ENCODE results near the gene THSD4. TPM values are rescaled to one million over a fixed set of nuclear protein-coding genes. Genes with fewer than 3 reads are reported as not detected.

Gene THSD4
- total and polyA plus RNA-seq, 4 donors, result 6.0 to 42.4 (median 18.5) TPM

DNA sequence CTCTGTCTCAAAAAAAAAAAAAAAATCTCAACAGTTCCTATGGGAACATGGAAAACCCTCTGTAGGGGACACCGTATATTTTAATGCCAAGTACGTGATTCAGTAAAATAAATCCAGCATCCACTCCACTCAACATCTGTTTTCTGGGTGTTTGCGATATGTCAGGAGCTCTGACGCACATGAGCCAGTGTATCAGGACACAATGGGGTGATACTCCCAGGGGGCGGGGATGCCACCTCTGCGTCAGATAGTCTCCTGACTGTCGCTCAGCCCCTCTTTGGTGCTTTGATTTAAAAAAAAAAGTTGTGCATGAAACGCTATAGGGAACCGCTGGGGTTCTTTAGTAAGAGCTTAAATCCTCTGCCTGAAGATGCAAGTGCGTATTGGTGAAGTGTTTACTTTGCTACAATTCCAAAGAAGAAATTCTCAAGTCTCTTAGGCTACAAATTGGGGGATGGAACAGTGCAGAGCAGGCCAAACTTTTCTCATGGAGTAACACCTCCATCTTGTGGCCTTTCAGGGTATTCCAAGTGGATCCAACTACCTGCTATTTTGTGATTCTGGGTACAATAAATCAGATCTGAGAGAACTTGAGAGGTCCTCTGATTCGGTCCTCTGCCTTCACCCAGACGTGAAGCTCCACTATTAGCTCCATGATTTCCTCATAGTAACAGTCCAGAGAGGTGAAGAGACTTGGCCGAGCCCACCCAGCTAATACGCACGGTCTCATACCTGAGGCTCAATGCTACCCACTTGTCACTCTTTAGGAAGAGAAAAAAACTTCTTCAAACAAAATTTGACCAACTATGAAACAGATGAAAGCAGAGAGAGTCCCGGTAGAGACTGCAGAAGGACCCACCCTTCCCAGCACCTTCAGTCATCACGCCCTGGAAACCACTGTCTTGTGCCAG, 685.8 kb downstream of the THSD4 start:
- H3K4me1 ChIP-seq (ENCODE audit: control insufficient read depth in 5 of 5, insufficient read depth in 5 of 5, low read length in 5 of 5), result peaks cover 0 to 16% (median 4%) of the 10 kb centered on the region in 5 donors
- 52 to 55% methylated on average over 17 of the region's 17 CpGs for WGBS, 2 donors
- H3K9me3 ChIP-seq (ENCODE audit: control insufficient read depth in 4 of 4, insufficient read depth in 3 of 4, low read length in 3 of 4), result no peaks in the 10 kb centered on the region
- H3K27ac ChIP-seq (ENCODE audit: low read depth in 1 of 2, low read length in 1 of 2), result no peak overlapping the region
- DNase-seq (peak; percentile 80 to 94 (median 91)), ATAC-seq (ENCODE audit: insufficient read depth, low FRiP score) (peak; percentile 90)
- no peaks in the 10 kb centered on the region for H3K27me3 ChIP-seq (ENCODE audit: control insufficient read depth in 3 of 3, insufficient read depth in 3 of 3, low read length in 2 of 3)
- H3K36me3 ChIP-seq (ENCODE audit: control insufficient read depth in 4 of 4, insufficient read depth in 4 of 4, low read length in 4 of 4), result no peaks in the 10 kb centered on the region
- H3K4me3 ChIP-seq, result no peak overlapping the region
- H3K9ac ChIP-seq (ENCODE audit: insufficient read depth in 1 of 2, low read length in 2 of 2), result no peak overlapping the region
- TF ChIP-seq, protein P1, sequence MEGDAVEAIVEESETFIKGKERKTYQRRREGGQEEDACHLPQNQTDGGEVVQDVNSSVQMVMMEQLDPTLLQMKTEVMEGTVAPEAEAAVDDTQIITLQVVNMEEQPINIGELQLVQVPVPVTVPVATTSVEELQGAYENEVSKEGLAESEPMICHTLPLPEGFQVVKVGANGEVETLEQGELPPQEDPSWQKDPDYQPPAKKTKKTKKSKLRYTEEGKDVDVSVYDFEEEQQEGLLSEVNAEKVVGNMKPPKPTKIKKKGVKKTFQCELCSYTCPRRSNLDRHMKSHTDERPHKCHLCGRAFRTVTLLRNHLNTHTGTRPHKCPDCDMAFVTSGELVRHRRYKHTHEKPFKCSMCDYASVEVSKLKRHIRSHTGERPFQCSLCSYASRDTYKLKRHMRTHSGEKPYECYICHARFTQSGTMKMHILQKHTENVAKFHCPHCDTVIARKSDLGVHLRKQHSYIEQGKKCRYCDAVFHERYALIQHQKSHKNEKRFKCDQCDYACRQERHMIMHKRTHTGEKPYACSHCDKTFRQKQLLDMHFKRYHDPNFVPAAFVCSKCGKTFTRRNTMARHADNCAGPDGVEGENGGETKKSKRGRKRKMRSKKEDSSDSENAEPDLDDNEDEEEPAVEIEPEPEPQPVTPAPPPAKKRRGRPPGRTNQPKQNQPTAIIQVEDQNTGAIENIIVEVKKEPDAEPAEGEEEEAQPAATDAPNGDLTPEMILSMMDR (IDR thresholded peaks at IDR 0.05; ENCODE audit: control extremely low read depth, extremely low read depth), result peak; percentile 69

DNA sequence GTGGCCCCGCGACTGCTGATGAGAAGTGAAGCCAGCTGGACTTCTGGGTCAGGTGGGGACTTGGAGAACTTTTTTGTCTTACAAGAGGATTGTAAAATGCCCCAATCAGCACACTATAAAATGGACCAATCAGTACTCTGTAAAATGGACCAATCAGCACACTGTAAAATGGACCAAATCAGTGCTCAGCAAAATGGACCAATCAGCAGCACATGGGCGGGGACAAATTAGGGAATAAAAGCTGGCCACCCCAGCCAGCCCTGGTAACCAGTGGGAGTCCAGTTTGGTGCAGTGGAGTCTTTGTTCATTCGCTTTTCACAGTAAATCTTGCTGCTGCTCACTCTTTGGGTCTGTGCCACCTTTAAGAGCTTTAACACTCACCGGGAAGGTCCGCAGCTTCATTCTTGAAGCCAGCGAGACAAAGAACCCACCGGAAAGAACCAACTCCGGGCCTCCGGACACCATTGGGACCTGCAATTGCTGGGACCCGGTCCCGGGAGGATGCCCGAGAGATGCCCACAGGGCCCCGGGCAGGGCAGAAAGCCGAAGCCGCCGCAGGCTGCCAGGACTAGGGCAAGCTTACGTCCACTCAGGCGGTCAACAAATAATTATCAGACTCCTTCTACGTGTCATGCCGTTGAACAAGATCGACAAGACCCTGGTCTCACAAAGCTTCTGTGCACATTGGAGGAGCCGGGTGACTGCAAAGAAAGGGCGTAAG, 686.8 kb downstream of the THSD4 start:
- Histone ChIP-seq H3K4me1 (ENCODE audit: control insufficient read depth in 5 of 5, insufficient read depth in 5 of 5, low read length in 5 of 5) (peaks cover 0 to 26% (median 4%) of the 10 kb centered on the region in 5 donors), H3K9me3 (ENCODE audit: control insufficient read depth in 4 of 4, insufficient read depth in 3 of 4, low read length in 3 of 4) (peaks cover 0 to 2% (median 0%) of the 10 kb centered on the region in 4 donors), H3K27me3 (ENCODE audit: control insufficient read depth in 3 of 3, insufficient read depth in 3 of 3, low read length in 2 of 3) (no peaks in the 10 kb centered on the region), H3K9ac (ENCODE audit: insufficient read depth in 1 of 2, low read length in 2 of 2) (no peak overlapping the region), H3K36me3 (ENCODE audit: control insufficient read depth in 4 of 4, insufficient read depth in 4 of 4, low read length in 4 of 4) (no peaks in the 10 kb centered on the region), H3K27ac (ENCODE audit: low read depth in 1 of 2, low read length in 1 of 2) (no peak overlapping the region), H3K4me3 (no peak overlapping the region)
- DNase-seq, result no peak
- 96% methylated on average over 24 of the region's 24 CpGs for WGBS, 2 donors
- TF ChIP-seq, protein P1 (IDR thresholded peaks at IDR 0.05; ENCODE audit: control extremely low read depth, extremely low read depth), result no peak
- no peak for ATAC-seq (ENCODE audit: insufficient read depth, low FRiP score)

DNA sequence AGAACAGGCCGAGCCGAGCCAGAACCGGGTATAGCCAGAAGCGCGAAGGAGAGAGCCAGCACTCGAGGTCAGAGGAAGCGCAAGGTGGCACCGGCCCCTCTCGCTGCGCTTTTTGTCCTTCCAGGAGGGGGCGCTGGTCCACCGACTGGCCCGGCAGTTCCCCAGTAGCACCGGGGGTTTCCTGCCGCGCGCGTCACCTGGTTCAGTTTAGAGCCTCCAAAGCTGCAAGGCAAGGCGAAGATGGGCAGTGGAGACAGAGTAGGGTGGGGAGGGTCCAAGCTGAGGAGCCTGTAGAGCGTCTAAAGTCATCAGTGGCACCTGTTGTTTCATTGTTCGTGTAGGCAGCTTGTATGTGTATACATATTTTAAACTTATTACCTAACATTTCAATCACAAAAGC, 687.5 kb downstream of the THSD4 start:
- H3K27me3 ChIP-seq (ENCODE audit: control insufficient read depth in 3 of 3, insufficient read depth in 3 of 3, low read length in 2 of 3), result no peaks in the 10 kb centered on the region
- 61 to 66% methylated on average over 21 of the region's 21 CpGs for WGBS, 2 donors
- TF ChIP-seq, protein P1 (IDR thresholded peaks at IDR 0.05; ENCODE audit: control extremely low read depth, extremely low read depth), result no peak
- no peaks in the 10 kb centered on the region for H3K36me3 ChIP-seq (ENCODE audit: control insufficient read depth in 4 of 4, insufficient read depth in 4 of 4, low read length in 4 of 4)
- H3K4me3 ChIP-seq, result no peak overlapping the region
- no peak overlapping the region for H3K9ac ChIP-seq (ENCODE audit: insufficient read depth in 1 of 2, low read length in 2 of 2)
- no peak for ATAC-seq (ENCODE audit: insufficient read depth, low FRiP score)
- peaks cover 0 to 2% (median 0%) of the 10 kb centered on the region in 4 donors for H3K9me3 ChIP-seq (ENCODE audit: control insufficient read depth in 4 of 4, insufficient read depth in 3 of 4, low read length in 3 of 4)
- no peak for DNase-seq
- no peak overlapping the region for H3K27ac ChIP-seq (ENCODE audit: low read depth in 1 of 2, low read length in 1 of 2)
- H3K4me1 ChIP-seq (ENCODE audit: control insufficient read depth in 5 of 5, insufficient read depth in 5 of 5, low read length in 5 of 5), result peaks cover 0 to 33% (median 4%) of the 10 kb centered on the region in 5 donors

Measured in lung (tissue), 12 donors.